22Rv1 (cell line): Measurements from ENCODE around the gene CNNM4.

Experiments
- ZFX ChIP-seq: fragments of 450-650 bp; IDR thresholded peaks from 2 replicates; pipeline ENCODE4 v1.6.1; 2017; ENCODE audit warnings: antibody characterized with exemption, borderline replicate concordance
- TF ChIP-seq, protein P1 (sequence below): fragments of 450-650 bp; IDR thresholded peaks from 2 replicates; pipeline ENCODE4 v1.5.1; 2017; ENCODE audit warnings: mild to moderate bottlenecking

DNA sequence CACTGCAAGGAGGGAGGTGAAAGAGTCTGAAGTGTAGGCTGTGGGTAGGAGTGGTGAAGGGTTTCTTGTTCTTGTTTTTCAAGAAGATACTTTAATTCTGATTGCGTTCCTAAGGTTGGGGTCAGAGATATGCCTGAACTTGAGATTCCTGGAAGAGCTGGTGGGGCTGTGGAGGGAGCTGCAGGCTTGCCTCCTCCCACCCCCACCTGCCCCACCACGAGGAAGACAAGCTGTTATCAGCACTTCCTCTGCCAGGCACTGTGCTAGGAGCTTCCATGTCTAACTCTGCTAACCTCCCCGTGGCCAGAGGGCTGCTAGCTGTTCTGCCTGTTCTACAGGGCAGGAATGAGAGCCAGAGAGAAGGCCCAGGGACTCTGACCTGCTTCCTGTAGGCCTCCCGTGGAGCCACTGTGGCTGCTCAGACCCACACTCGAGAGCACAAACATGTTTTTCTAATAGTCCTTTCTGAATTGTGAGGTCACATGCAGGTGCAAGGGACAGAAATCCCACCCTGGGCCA is 69.4 kb downstream of the CNNM4 start:
- TF ChIP-seq, protein P1, sequence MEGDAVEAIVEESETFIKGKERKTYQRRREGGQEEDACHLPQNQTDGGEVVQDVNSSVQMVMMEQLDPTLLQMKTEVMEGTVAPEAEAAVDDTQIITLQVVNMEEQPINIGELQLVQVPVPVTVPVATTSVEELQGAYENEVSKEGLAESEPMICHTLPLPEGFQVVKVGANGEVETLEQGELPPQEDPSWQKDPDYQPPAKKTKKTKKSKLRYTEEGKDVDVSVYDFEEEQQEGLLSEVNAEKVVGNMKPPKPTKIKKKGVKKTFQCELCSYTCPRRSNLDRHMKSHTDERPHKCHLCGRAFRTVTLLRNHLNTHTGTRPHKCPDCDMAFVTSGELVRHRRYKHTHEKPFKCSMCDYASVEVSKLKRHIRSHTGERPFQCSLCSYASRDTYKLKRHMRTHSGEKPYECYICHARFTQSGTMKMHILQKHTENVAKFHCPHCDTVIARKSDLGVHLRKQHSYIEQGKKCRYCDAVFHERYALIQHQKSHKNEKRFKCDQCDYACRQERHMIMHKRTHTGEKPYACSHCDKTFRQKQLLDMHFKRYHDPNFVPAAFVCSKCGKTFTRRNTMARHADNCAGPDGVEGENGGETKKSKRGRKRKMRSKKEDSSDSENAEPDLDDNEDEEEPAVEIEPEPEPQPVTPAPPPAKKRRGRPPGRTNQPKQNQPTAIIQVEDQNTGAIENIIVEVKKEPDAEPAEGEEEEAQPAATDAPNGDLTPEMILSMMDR: no peak
- TF ChIP-seq ZFX: no peak
